ENCODE measurements around the gene GSN.

DNA sequence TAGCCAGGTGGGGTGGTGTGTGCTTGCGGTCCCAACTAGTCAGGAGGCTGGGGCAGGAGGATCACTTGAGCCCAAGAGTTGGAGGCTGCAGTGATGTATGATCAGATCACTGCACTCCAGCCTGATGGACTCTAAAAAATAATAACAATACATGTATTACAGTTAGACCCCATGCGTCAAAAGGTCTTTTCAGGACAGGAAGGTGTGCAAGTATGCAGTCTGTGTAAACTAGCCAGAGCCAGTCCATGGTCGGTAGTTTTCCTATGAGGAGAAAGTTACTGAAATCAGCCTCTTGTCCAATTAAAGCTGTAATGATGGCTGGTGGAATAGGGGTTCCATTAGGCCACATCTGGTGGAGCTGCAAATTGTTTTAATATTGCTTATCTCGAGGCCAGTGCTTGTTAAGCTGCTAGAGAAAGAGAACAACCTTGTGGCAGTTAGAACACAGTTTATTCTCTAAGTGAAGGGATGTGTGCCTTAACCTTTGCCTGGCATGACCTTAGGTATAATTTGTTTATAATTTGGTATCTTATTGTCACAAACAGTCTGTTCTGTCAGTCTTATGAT, 103.6 kb downstream of the GSN start:
- TF ChIP-seq POLR2A (IDR thresholded peaks at IDR 0.05) = no peak
- TF ChIP-seq, protein P1, sequence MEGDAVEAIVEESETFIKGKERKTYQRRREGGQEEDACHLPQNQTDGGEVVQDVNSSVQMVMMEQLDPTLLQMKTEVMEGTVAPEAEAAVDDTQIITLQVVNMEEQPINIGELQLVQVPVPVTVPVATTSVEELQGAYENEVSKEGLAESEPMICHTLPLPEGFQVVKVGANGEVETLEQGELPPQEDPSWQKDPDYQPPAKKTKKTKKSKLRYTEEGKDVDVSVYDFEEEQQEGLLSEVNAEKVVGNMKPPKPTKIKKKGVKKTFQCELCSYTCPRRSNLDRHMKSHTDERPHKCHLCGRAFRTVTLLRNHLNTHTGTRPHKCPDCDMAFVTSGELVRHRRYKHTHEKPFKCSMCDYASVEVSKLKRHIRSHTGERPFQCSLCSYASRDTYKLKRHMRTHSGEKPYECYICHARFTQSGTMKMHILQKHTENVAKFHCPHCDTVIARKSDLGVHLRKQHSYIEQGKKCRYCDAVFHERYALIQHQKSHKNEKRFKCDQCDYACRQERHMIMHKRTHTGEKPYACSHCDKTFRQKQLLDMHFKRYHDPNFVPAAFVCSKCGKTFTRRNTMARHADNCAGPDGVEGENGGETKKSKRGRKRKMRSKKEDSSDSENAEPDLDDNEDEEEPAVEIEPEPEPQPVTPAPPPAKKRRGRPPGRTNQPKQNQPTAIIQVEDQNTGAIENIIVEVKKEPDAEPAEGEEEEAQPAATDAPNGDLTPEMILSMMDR (IDR thresholded peaks at IDR 0.05) = no peak

All from esophagus squamous epithelium (tissue), 4 donors.